NCI-H82 (cell line): ENCODE measurements around the gene LANCL1.

ENCODE experiments used
- DNase-seq: peaks from one replicate; lab custom pipeline; 2025; lab: John Stamatoyannopoulos, UW

LANCL1 gene

DNA sequence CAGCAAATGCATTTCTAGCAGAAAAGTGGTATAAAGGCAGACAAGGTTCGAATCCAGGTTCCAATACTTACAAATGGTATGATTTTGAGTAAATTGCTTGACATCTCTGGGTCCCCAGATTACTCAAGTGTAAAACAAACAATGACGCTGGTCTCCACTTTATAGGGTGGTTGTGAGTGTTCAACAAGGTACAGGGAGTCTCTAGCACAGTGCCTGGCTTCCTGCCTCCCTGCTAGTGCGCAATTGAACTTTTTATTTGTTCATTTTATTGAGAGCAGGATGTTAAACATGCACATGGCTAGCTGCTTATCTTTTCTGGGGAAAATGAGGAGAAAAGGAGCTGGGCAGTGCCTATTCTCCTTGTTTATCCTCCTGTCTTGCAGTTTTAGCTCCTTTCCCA, 86.7 kb downstream of the LANCL1 start:
- no peak for DNase-seq

DNA sequence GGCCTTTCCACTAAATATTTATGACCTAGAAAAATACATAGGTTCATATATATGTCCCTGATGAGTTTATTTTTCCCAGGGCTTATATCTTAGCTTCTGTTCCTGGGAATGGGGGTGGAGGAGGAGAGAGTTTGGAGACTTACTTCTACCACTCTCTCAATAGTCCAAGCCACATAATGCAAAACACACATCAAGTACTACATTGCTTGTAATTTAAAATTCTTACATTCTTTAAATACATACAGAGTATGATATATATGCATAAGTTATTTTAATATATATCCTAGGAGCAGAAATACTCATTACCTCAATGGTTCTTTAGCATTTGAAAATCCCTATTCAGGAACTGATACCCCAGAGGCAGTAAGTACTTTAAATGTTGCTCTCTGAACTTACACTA, 88.4 kb downstream of the LANCL1 start:
- no peak for DNase-seq

DNA sequence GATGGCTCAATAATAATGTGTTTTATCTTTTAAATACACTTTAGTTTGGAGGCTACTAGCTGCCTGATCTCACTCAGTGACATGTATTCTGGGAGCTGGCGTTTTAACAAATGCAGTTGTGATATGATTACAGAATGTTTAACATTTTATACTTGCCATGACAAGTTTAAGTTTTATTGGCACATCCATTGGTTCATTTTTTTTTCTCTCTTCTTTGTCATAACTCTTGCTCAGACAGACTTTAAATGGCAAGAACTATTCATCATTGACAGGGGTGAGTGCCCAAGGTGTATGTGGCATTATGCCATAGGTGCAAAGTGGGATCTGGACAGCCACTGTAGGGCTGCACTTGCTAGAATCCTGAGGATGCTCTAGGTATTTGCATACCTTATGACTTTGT, 89.5 kb downstream of the LANCL1 start:
- DNase-seq = no peak
